Effector memory CD8-positive, alpha-beta T cell (primary cell): ENCODE data around the gene DDAH2.
A peak's percentile ranks its signal among the peaks of the same experiment; 100 is the strongest.

Experiments
- ATAC-seq: fragments of 150-1000 bp; cut with Tn5 transposase; replicated peaks from 2 replicates; pipeline ENCODE4 v1.10.0; 2021; ENCODE audit warnings: mild to moderate bottlenecking, moderate library complexity
- DNase-seq, 3 experiments: peaks; one replicate each; pipeline ENCODE4 v3.0.0; 2021
- H3K27ac Mint-ChIP-seq, 2 donors: one replicate each; pipeline ENCODE4 v1.8.0; 2022; ENCODE audit warnings: mild to moderate bottlenecking in 2 of 2, mixed read lengths in 2 of 2, moderate library complexity in 2 of 2
- H3K27me3 Mint-ChIP-seq, 2 donors: one replicate each; pipeline ENCODE4 v1.8.0; 2022; ENCODE audit warnings: mixed read lengths in 2 of 2
- H3K36me3 Mint-ChIP-seq: one replicate; pipeline ENCODE4 v1.8.0; 2022; ENCODE audit warnings: mild to moderate bottlenecking, moderate library complexity, mixed read lengths; ENCODE audit not compliant: insufficient read depth
- H3K4me1 Mint-ChIP-seq, 2 donors: one replicate each; pipeline ENCODE4 v1.8.0; 2022; ENCODE audit warnings: low read depth in 2 of 2, mixed read lengths in 2 of 2
- H3K4me3 Mint-ChIP-seq, 2 donors: one replicate each; pipeline ENCODE4 v1.8.0; 2022; ENCODE audit warnings: mild to moderate bottlenecking in 2 of 2, mixed read lengths in 2 of 2, moderate library complexity in 2 of 2
- H3K9me3 Mint-ChIP-seq, 2 donors: one replicate each; pipeline ENCODE4 v1.8.0; 2022; ENCODE audit warnings: mixed read lengths in 2 of 2
- total RNA-seq, 9 experiments: gene quantifications; one replicate each; lab custom pipeline; 2026; lab: John Stamatoyannopoulos, UW

Gene DDAH2, protein sequence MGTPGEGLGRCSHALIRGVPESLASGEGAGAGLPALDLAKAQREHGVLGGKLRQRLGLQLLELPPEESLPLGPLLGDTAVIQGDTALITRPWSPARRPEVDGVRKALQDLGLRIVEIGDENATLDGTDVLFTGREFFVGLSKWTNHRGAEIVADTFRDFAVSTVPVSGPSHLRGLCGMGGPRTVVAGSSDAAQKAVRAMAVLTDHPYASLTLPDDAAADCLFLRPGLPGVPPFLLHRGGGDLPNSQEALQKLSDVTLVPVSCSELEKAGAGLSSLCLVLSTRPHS
- total RNA-seq = 2.7 to 11.7 (median 6.0) reads per million in 9 experiments

- Mint-ChIP-seq H3K4me3 (peak within 1 kb of the TSS; percentile 95 to 97), H3K36me3 (peaks cover 44% of the 10 kb centered on the region), H3K27me3 (no peaks in the 10 kb centered on the region), H3K9me3 (no peaks in the 10 kb centered on the region), H3K4me1 (peaks cover 38 to 44% of the 10 kb centered on the region in 2 donors), H3K27ac (peak within 1 kb of the TSS; percentile 81 to 83)
- DNase-seq (no peak), ATAC-seq (peak; percentile 20)
Measured at GRCh38 chr6:31728767-31729514, at the start of gene DDAH2. Gene DDAH2 (minus strand): TSS chr6:31729299. CDS start chr6:31729161, 138 bp downstream.

DNA sequence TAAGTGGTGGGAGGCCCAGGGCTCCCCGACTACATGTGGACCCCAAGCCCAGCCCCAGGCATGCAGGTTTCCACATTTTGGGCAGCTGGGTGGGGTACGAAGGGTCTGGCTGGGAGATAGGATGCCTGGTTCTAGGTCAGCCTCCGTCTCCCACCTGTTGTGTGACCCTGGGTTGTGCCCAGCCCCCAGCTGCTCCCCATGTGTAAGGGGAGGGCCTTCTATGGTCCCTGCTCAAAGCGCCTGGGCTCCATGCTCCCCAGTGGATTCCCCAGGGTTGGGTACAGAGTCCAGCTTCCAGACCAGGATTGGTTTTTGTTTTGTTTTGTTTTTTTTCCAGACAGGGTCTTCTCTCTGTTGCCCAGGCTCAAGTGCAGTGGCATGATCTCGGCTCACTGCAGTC is 49.1 kb upstream of the DDAH2 start:
- H3K4me1 Mint-ChIP-seq = peaks cover 23 to 25% of the 10 kb centered on the region in 2 donors
- H3K27me3 Mint-ChIP-seq = no peaks in the 10 kb centered on the region
- ATAC-seq (no peak), DNase-seq (no peak)
- no peak overlapping the region for H3K4me3 Mint-ChIP-seq
- H3K27ac Mint-ChIP-seq = peak overlapping the region in 1 of 2 donors; percentile 94
- H3K36me3 Mint-ChIP-seq = peaks cover 15% of the 10 kb centered on the region
- H3K9me3 Mint-ChIP-seq = no peaks in the 10 kb centered on the region

GRCh38 chr6:31777667-31778050 is 48.6 kb upstream of the DDAH2 start:
- H3K27me3 Mint-ChIP-seq = no peaks in the 10 kb centered on the region
- no peak for DNase-seq
- H3K36me3 Mint-ChIP-seq = peaks cover 14% of the 10 kb centered on the region
- peaks cover 29 to 30% of the 10 kb centered on the region in 2 donors for H3K4me1 Mint-ChIP-seq
- no peak for ATAC-seq
- H3K27ac Mint-ChIP-seq = peak overlapping the region; percentile 91 to 94
- no peaks in the 10 kb centered on the region for H3K9me3 Mint-ChIP-seq
- peak overlapping the region; percentile 64 to 80 for H3K4me3 Mint-ChIP-seq

DNA sequence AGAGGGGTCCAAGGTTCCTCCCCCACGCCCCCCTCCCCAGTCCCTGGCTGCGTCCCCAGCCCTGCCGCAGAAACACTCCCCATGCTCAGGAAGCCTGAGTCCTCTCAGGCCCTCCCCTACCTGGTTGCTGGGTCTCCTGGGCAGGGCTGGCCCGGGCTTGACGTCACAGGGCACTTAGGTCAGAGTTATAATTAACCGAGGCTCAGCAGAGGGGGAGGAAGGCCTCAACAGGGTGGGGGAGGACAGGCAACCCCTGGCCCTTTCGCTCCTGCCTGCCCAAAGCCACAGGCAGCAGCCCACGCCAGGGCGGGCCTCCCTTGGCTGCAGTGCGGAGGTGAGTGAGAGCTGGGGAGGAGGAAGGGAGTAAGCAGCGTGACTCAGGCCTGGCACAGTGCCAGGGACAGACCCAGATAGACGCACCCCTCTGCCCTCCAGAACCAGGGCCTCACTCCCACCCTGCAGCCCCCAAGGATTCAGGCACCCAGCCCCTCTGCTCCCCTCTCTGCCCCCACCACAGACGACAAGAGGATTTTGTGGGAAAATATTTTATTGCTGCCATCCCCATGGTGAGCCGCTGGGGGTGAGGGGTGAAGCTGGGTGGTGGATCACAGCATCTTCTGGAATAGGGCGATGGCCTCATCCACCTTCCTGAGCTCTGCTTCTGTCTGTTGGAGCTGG is 48.0 kb upstream of the DDAH2 start, which contains the start of gene VWA7:
Gene VWA7, minus strand, starts transcription at position 340 of the 678 bp plus-strand sequence. CDS start 549 bp downstream, outside the sequence.
- Mint-ChIP-seq H3K4me3 (peak within 1 kb of the TSS; percentile 64 to 80), H3K36me3 (peaks cover 18% of the 10 kb centered on the region), H3K27me3 (no peaks in the 10 kb centered on the region), H3K9me3 (no peaks in the 10 kb centered on the region), H3K4me1 (peaks cover 30 to 31% of the 10 kb centered on the region in 2 donors), H3K27ac (peak within 1 kb of the TSS; percentile 91 to 94)
- ATAC-seq = peak; percentile 88
- peak; percentile 54 to 60 (median 56) for DNase-seq

DNA sequence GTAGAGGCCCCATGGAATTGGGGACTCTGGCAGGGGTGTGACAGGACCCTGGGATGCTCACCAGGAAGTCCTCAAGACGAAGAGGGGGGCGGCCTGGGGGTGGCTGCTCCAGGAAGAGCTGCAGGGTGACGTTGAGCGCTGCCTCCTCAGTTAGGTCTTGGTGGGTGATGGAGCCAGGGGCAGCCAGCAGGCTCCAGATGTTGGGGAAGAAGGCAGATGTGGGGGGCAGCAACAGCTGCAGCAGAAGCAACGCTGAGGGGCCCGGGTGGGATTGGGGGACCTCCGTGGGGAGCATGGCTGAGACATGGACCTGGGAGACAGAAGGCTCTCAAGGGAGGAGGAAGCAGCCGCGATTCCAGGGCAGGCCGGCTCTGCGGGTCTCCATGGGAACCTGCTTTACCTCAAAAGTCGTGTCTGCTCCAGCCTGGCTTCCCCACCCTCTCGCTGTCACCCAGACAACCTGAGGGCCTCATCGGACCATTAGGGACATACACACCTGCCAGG is 47.4 kb upstream of the DDAH2 start:
- peak overlapping the region; percentile 64 to 80 for H3K4me3 Mint-ChIP-seq
- ATAC-seq = peak; percentile 14
- H3K4me1 Mint-ChIP-seq = peaks cover 30 to 32% of the 10 kb centered on the region in 2 donors
- DNase-seq = no peak
- H3K27ac Mint-ChIP-seq = peak overlapping the region; percentile 91 to 94
- H3K36me3 Mint-ChIP-seq = peaks cover 18% of the 10 kb centered on the region
- H3K27me3 Mint-ChIP-seq = no peaks in the 10 kb centered on the region
- no peaks in the 10 kb centered on the region for H3K9me3 Mint-ChIP-seq

DNA sequence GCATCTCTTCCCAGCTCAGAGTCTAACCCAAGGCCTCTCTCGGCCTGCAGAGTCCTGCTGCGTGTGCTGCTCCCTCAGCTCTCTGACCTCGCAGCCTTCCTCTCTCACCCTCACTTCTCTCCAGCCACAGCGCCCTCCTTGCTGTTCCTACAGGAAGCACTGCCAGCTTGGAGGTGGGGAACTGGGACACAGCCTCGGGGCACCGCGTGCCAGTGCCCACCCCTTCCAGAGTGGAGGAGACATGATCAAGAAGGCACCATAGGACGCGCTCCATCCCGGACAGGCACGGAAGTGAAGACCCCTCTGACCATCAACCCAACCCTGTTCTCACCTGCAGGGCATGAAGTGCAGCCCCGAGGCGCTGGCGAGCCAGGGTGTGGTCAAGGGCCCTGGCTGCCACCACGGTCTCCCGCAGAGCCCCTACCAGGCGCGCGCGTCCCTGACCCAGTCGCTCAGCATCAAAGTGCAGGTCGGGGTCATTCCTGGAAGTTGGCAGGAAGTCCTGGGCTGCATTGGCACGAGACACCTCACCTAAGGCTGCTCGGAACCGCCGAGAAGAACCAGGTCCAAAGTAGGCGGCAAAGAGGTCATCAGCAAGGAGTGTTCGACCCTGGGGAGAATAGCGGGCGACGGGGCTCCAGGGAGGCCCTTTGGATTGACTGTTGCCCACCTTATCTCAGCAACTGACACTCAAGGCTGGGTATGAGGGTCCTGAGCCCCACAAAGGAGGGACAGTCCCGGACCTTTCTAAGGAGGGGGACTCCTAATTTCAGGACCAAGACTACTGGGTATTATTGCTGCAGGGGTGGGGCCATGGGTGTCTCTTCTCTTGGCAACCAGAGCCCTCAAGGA is 46.8 kb upstream of the DDAH2 start:
- DNase-seq = no peak

GRCh38 chr6:31775184-31775583 is 46.1 kb upstream of the DDAH2 start:
- no peaks in the 10 kb centered on the region for H3K27me3 Mint-ChIP-seq
- H3K9me3 Mint-ChIP-seq = no peaks in the 10 kb centered on the region
- no peak for ATAC-seq
- DNase-seq = no peak
- H3K4me3 Mint-ChIP-seq = no peak overlapping the region
- peak overlapping the region in 1 of 2 donors; percentile 86 for H3K27ac Mint-ChIP-seq
- peaks cover 35 to 38% of the 10 kb centered on the region in 2 donors for H3K4me1 Mint-ChIP-seq
- H3K36me3 Mint-ChIP-seq = peaks cover 14% of the 10 kb centered on the region

More for the DNA sequence above, 46.8 kb upstream of the DDAH2 start:
- peaks cover 18% of the 10 kb centered on the region for H3K36me3 Mint-ChIP-seq
- no peaks in the 10 kb centered on the region for H3K27me3 Mint-ChIP-seq
- peaks cover 35 to 38% of the 10 kb centered on the region in 2 donors for H3K4me1 Mint-ChIP-seq
- no peak for ATAC-seq
- peak overlapping the region; percentile 91 to 94 for H3K27ac Mint-ChIP-seq
- H3K9me3 Mint-ChIP-seq = no peaks in the 10 kb centered on the region
- H3K4me3 Mint-ChIP-seq = peak overlapping the region; percentile 64 to 80

DNA sequence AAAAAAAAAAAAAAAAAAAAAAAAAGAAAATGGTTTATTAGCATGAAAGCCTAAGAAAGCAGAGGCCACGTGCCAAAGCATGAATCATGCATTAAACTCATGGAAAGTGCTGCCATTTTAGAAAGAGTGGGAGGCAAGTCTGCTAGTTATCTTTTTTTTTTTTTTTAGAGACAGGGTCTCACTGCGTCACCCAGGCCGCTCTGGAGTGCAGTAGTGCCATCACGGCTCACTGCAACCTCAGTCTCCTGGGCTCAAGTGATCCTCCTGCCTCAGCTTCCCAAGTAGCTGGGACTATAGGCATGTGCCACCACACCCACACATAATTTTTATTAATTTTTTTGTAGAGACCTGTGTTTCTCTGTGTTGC is 42.9 kb upstream of the DDAH2 start:
- ATAC-seq (no peak), DNase-seq (no peak)
- peaks cover 13% of the 10 kb centered on the region for H3K36me3 Mint-ChIP-seq
- H3K4me3 Mint-ChIP-seq = peak overlapping the region in 1 of 2 donors; percentile 71
- no peaks in the 10 kb centered on the region for H3K9me3 Mint-ChIP-seq
- peaks cover 35 to 37% of the 10 kb centered on the region in 2 donors for H3K4me1 Mint-ChIP-seq
- no peak overlapping the region for H3K27ac Mint-ChIP-seq
- no peaks in the 10 kb centered on the region for H3K27me3 Mint-ChIP-seq

- Mint-ChIP-seq H3K4me3 (peak overlapping the region in 1 of 2 donors; percentile 31), H3K4me1 (peaks cover 24 to 26% of the 10 kb centered on the region in 2 donors), H3K27me3 (no peaks in the 10 kb centered on the region), H3K27ac (no peak overlapping the region), H3K9me3 (no peaks in the 10 kb centered on the region), H3K36me3 (peaks cover 8% of the 10 kb centered on the region)
- DNase-seq (no peak), ATAC-seq (no peak)
Measured at GRCh38 chr6:31770860-31771259, 41.8 kb upstream of the DDAH2 start.

GRCh38 chr6:31769684-31770371 is 40.7 kb upstream of the DDAH2 start:
- no peak overlapping the region for H3K4me3 Mint-ChIP-seq
- H3K27ac Mint-ChIP-seq = peak overlapping the region; percentile 73 to 89
- no peaks in the 10 kb centered on the region for H3K9me3 Mint-ChIP-seq
- H3K36me3 Mint-ChIP-seq = peaks cover 8% of the 10 kb centered on the region
- ATAC-seq (peak; percentile 82), DNase-seq (peak; percentile 80 to 84 (median 82))
- H3K27me3 Mint-ChIP-seq = no peaks in the 10 kb centered on the region
- peaks cover 18 to 21% of the 10 kb centered on the region in 2 donors for H3K4me1 Mint-ChIP-seq

GRCh38 chr6:31768363-31769257 is 39.5 kb upstream of the DDAH2 start:
- Mint-ChIP-seq H3K27me3 (no peaks in the 10 kb centered on the region), H3K36me3 (peaks cover 8% of the 10 kb centered on the region), H3K9me3 (no peaks in the 10 kb centered on the region), H3K27ac (no peak overlapping the region), H3K4me1 (peaks cover 21 to 23% of the 10 kb centered on the region in 2 donors), H3K4me3 (no peak overlapping the region)
- ATAC-seq = no peak
- DNase-seq = no peak
